SK-N-SH treated with all-trans-retinoic acid at 6 μM for 48 hours (cell line): ENCODE data around the gene SYNE3.

Experiments
- ATAC-seq: fragments of 200-7000 bp; cut with Tn5 transposase; 3 replicates; pipeline ENCODE4 v1.9.1; 2020; ENCODE audit warnings: mild to moderate bottlenecking, moderate library complexity
- BACH2 ChIP-seq: fragments of 250-450 bp; sonication (Bioruptor Pico); IDR thresholded peaks from 2 replicates; pipeline ENCODE4 v1.9.0; 2021; ENCODE audit warnings: mild to moderate bottlenecking, borderline replicate concordance
- CSDC2 ChIP-seq: fragments of 250-450 bp; sonication (Bioruptor Pico); IDR thresholded peaks from 2 replicates; pipeline ENCODE4 v1.5.0; 2020; ENCODE audit warnings: mild to moderate bottlenecking, moderate library complexity
- ESRRG ChIP-seq: fragments of 250-450 bp; sonication (Bioruptor Pico); IDR thresholded peaks from 2 replicates; pipeline ENCODE4 v1.6.1; 2021; ENCODE audit warnings: mild to moderate bottlenecking
- GLIS3 ChIP-seq: fragments of 250-450 bp; sonication (Bioruptor Pico); IDR thresholded peaks from 2 replicates; pipeline ENCODE4 v1.5.0; 2020; ENCODE audit warnings: mild to moderate bottlenecking, moderate library complexity
- ISL1 ChIP-seq: fragments of 250-450 bp; sonication (Bioruptor Pico); IDR thresholded peaks from 2 replicates; pipeline ENCODE4 v2.1.2; 2022; ENCODE audit warnings: mild to moderate bottlenecking, moderate library complexity
- PATZ1 ChIP-seq: fragments of 250-450 bp; sonication (Bioruptor Pico); IDR thresholded peaks from 2 replicates; pipeline ENCODE4 v1.8.0; 2020; ENCODE audit warnings: mild to moderate bottlenecking, moderate library complexity, borderline replicate concordance
- PPARA ChIP-seq: fragments of 250-450 bp; sonication (Bioruptor Pico); IDR thresholded peaks from 2 replicates; pipeline ENCODE4 v1.5.0; 2020; ENCODE audit warnings: mild to moderate bottlenecking, borderline replicate concordance
- RARB ChIP-seq: fragments of 250-450 bp; sonication (Bioruptor Pico); IDR thresholded peaks from 2 replicates; pipeline ENCODE4 v1.8.0; 2021; ENCODE audit warnings: mild to moderate bottlenecking, moderate library complexity
- SNAI2 ChIP-seq: fragments of 250-450 bp; sonication (Bioruptor Pico); IDR thresholded peaks from 2 replicates; pipeline ENCODE4 v1.5.0; 2020; ENCODE audit warnings: mild to moderate bottlenecking, moderate library complexity
- TCF4 ChIP-seq: fragments of 250-450 bp; sonication (Bioruptor Pico); IDR thresholded peaks from 2 replicates; pipeline ENCODE4 v1.8.0; 2021; ENCODE audit warnings: mild to moderate bottlenecking, moderate library complexity, borderline replicate concordance
- TOX ChIP-seq: fragments of 250-450 bp; sonication (Bioruptor Pico); IDR thresholded peaks from 2 replicates; pipeline ENCODE4 v1.8.0; 2021; ENCODE audit warnings: mild to moderate bottlenecking, moderate library complexity, borderline replicate concordance
- TSHZ2 ChIP-seq: fragments of 250-450 bp; sonication (Bioruptor Pico); IDR thresholded peaks from 2 replicates; pipeline ENCODE4 v1.5.0; 2020; ENCODE audit warnings: mild to moderate bottlenecking, moderate library complexity
- ZC3H10 ChIP-seq: fragments of 250-450 bp; sonication (Bioruptor Pico); IDR thresholded peaks from 2 replicates; pipeline ENCODE4 v1.5.1; 2021; ENCODE audit warnings: mild to moderate bottlenecking, moderate library complexity
- ZFP3 ChIP-seq: fragments of 250-450 bp; sonication (Bioruptor Pico); IDR thresholded peaks from 2 replicates; pipeline ENCODE4 v1.5.0; 2020; ENCODE audit warnings: mild to moderate bottlenecking, moderate library complexity
- ZFP30 ChIP-seq: fragments of 450-650 bp; formaldehyde crosslinking; IDR thresholded peaks from 2 replicates; pipeline ENCODE4 v1.5.0; 2022; ENCODE audit warnings: mild to moderate bottlenecking, moderate library complexity
- ZNF565 ChIP-seq: fragments of 450-650 bp; formaldehyde crosslinking; conservative IDR thresholded peaks from 2 replicates; pipeline ENCODE4 v1.5.0; 2020; ENCODE audit warnings: low read depth, mild to moderate bottlenecking, moderate library complexity
- ZNF70 ChIP-seq: fragments of 450-650 bp; formaldehyde crosslinking; IDR thresholded peaks from 2 replicates; pipeline ENCODE4 v1.5.0; 2020; ENCODE audit warnings: mild to moderate bottlenecking, moderate library complexity
- ZNF8 ChIP-seq: fragments of 450-650 bp; formaldehyde crosslinking; IDR thresholded peaks from 2 replicates; pipeline ENCODE4 v1.5.0; 2020; ENCODE audit warnings: mild to moderate bottlenecking, moderate library complexity
- TF ChIP-seq, protein P1 (sequence below): fragments of 250-450 bp; sonication (Bioruptor Pico); IDR thresholded peaks from 2 replicates; pipeline ENCODE4 v1.5.1; 2021; ENCODE audit warnings: mild to moderate bottlenecking, moderate library complexity
- TF ChIP-seq, protein P2 (sequence below): fragments of 250-450 bp; sonication (Bioruptor Pico); IDR thresholded peaks from 2 replicates; pipeline ENCODE4 v1.8.0; 2021; ENCODE audit warnings: low read depth, mild to moderate bottlenecking, moderate library complexity, borderline replicate concordance
- TF ChIP-seq, protein P3 (sequence below): fragments of 250-450 bp; sonication (Bioruptor Pico); IDR thresholded peaks from 2 replicates; pipeline ENCODE4 v1.5.1; 2020; ENCODE audit warnings: low read depth, mild to moderate bottlenecking, moderate library complexity

SYNE3 gene

GRCh38 chr14:95561001-95561412 lies 44.6 kb upstream of the SYNE3 start:
- ATAC-seq = peak; percentile 98
- TF ChIP-seq ISL1 (CRISPR knock-in tag) = no peak
- TF ChIP-seq TCF4 = peak; percentile 84

GRCh38 chr14:95559203-95559602 lies 42.8 kb upstream of the SYNE3 start:
- ATAC-seq = no peak
- TF ChIP-seq ZNF70 = no peak
- TF ChIP-seq ZC3H10 = no peak
- no peak for TF ChIP-seq CSDC2 (CRISPR knock-in tag)
- TF ChIP-seq, protein P1, sequence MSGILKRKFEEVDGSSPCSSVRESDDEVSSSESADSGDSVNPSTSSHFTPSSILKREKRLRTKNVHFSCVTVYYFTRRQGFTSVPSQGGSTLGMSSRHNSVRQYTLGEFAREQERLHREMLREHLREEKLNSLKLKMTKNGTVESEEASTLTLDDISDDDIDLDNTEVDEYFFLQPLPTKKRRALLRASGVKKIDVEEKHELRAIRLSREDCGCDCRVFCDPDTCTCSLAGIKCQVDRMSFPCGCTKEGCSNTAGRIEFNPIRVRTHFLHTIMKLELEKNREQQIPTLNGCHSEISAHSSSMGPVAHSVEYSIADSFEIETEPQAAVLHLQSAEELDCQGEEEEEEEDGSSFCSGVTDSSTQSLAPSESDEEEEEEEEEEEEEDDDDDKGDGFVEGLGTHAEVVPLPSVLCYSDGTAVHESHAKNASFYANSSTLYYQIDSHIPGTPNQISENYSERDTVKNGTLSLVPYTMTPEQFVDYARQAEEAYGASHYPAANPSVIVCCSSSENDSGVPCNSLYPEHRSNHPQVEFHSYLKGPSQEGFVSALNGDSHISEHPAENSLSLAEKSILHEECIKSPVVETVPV = no peak
- no peak for TF ChIP-seq ZNF8
- TF ChIP-seq ZNF565 (CRISPR knock-in tag) = no peak
- TF ChIP-seq, protein P2, sequence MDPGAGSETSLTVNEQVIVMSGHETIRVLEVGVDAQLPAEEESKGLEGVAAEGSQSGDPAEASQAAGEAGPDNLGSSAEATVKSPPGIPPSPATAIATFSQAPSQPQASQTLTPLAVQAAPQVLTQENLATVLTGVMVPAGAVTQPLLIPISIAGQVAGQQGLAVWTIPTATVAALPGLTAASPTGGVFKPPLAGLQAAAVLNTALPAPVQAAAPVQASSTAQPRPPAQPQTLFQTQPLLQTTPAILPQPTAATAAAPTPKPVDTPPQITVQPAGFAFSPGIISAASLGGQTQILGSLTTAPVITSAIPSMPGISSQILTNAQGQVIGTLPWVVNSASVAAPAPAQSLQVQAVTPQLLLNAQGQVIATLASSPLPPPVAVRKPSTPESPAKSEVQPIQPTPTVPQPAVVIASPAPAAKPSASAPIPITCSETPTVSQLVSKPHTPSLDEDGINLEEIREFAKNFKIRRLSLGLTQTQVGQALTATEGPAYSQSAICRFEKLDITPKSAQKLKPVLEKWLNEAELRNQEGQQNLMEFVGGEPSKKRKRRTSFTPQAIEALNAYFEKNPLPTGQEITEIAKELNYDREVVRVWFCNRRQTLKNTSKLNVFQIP (CRISPR knock-in tag) = no peak

DNA sequence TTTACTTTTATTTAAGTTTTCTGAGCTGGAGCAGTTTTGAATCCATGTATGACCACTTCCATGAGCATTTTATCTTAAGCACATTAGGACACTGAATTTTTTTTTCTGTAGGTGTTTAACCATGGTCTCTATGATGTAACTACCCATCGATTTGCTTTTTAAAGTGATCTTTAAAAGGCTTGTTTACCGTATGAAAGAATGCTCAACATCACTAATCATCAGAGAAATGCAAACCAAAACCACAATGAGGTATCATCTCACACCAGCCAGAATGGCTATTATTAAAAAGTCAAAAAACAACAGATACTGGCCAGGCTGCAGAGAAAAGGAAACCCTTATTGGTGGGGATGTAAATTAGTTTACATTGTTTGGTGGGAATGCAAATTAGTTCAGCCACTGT lies 41.4 kb upstream of the SYNE3 start:
- TF ChIP-seq PATZ1 (CRISPR knock-in tag) (no peak), GLIS3 (no peak), RARB (CRISPR knock-in tag) (no peak), CSDC2 (CRISPR knock-in tag) (no peak), BACH2 (no peak), SNAI2 (CRISPR knock-in tag) (no peak), ZFP3 (CRISPR knock-in tag) (no peak), ZFP30 (CRISPR knock-in tag) (no peak), ZNF8 (no peak), TSHZ2 (no peak), PPARA (no peak), ESRRG (CRISPR knock-in tag) (no peak), ZNF565 (CRISPR knock-in tag) (no peak), TOX (CRISPR knock-in tag) (no peak)
- TF ChIP-seq, protein P3, sequence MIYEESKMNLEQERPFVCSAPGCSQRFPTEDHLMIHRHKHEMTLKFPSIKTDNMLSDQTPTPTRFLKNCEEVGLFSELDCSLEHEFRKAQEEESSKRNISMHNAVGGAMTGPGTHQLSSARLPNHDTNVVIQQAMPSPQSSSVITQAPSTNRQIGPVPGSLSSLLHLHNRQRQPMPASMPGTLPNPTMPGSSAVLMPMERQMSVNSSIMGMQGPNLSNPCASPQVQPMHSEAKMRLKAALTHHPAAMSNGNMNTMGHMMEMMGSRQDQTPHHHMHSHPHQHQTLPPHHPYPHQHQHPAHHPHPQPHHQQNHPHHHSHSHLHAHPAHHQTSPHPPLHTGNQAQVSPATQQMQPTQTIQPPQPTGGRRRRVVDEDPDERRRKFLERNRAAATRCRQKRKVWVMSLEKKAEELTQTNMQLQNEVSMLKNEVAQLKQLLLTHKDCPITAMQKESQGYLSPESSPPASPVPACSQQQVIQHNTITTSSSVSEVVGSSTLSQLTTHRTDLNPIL = no peak
- TF ChIP-seq, protein P2 (CRISPR knock-in tag) = no peak
- TF ChIP-seq, all 23 proteins: peak for 0
- no peak for ATAC-seq
